ENCODE data around the gene MYZAP. TPM values are rescaled to one million over a fixed set of nuclear protein-coding genes. Genes with fewer than 3 reads are reported as not detected.

Gene MYZAP
- total and polyA plus RNA-seq, 7 donors = 7.2 to 55.6 (median 39.1) TPM

- WGBS, 2 donors = 90 to 92% methylated on average over 11 of the region's 11 CpGs
- Histone ChIP-seq H3K27me3 (peaks cover 0 to 7% (median 0%) of the 10 kb centered on the region in 3 donors), H3K9me3 (no peaks in the 10 kb centered on the region)
Measured at GRCh38 chr15:57547243-57547755, 44.4 kb upstream of the MYZAP start.

GRCh38 chr15:57548351-57548750 is 43.4 kb upstream of the MYZAP start:
- DNase-seq = no peak
- intact Hi-C loops (cut with DNase I) = no loop called here
- Histone ChIP-seq H3K36me3 (no peaks in the 10 kb centered on the region), H3K4me1 (peaks cover 0 to 15% (median 11%) of the 10 kb centered on the region in 4 donors), H3K4me3 (no peak overlapping the region), H3K27me3 (no peaks in the 10 kb centered on the region), H3K27ac (no peak overlapping the region), H3K9me3 (no peaks in the 10 kb centered on the region)
- TF ChIP-seq CTCF (IDR thresholded peaks at IDR 0.05) = no peak
- no peak for TF ChIP-seq POLR2A (IDR thresholded peaks at IDR 0.05)
- TF ChIP-seq POLR2AphosphoS5 (IDR thresholded peaks at IDR 0.05) = no peak
- no peak for TF ChIP-seq EP300 (IDR thresholded peaks at IDR 0.05)
- 11 to 63% methylated on average over 2 of the region's 2 CpGs for WGBS, 2 donors

More at GRCh38 chr15:57547243-57547755, 44.4 kb upstream of the MYZAP start:
- intact Hi-C loops (cut with DNase I) = no loop called here
- no peaks in the 10 kb centered on the region for H3K36me3 ChIP-seq
- TF ChIP-seq POLR2AphosphoS5 (IDR thresholded peaks at IDR 0.05) = no peak
- no peak for TF ChIP-seq POLR2A (IDR thresholded peaks at IDR 0.05)
- TF ChIP-seq CTCF (IDR thresholded peaks at IDR 0.05) = no peak
- no peak for TF ChIP-seq EP300 (IDR thresholded peaks at IDR 0.05)
- no peak overlapping the region for H3K27ac ChIP-seq
- no peak for DNase-seq
- H3K4me3 ChIP-seq = no peak overlapping the region
- peaks cover 0 to 15% (median 11%) of the 10 kb centered on the region in 4 donors for H3K4me1 ChIP-seq

- H3K27me3 ChIP-seq = no peaks in the 10 kb centered on the region
- WGBS, 2 donors = 14 to 64% methylated on average over 5 of the region's 5 CpGs
- H3K4me1 ChIP-seq = peaks cover 0 to 15% (median 11%) of the 10 kb centered on the region in 4 donors
- no peaks in the 10 kb centered on the region for H3K9me3 ChIP-seq
- TF ChIP-seq CTCF (IDR thresholded peaks at IDR 0.05) = no peak
- TF ChIP-seq POLR2AphosphoS5 (IDR thresholded peaks at IDR 0.05) = no peak
- TF ChIP-seq EP300 (IDR thresholded peaks at IDR 0.05) = no peak
- TF ChIP-seq POLR2A (IDR thresholded peaks at IDR 0.05) = no peak
- no peaks in the 10 kb centered on the region for H3K36me3 ChIP-seq
- no peak for DNase-seq
- H3K4me3 ChIP-seq = no peak overlapping the region
- no peak overlapping the region for H3K27ac ChIP-seq
- intact Hi-C loops (cut with DNase I) = no loop called here
Measured at GRCh38 chr15:57548835-57549234, 42.9 kb upstream of the MYZAP start.

GRCh38 chr15:57549935-57550334 is 41.8 kb upstream of the MYZAP start:
- H3K27ac ChIP-seq = peak overlapping the region in 1 of 4 donors; percentile 25
- no peak for TF ChIP-seq CTCF (IDR thresholded peaks at IDR 0.05)
- no peak for TF ChIP-seq EP300 (IDR thresholded peaks at IDR 0.05)
- TF ChIP-seq POLR2A (IDR thresholded peaks at IDR 0.05) = no peak
- TF ChIP-seq POLR2AphosphoS5 (IDR thresholded peaks at IDR 0.05) = no peak
- no peak for DNase-seq
- H3K4me3 ChIP-seq = no peak overlapping the region
- peaks cover 0 to 21% (median 15%) of the 10 kb centered on the region in 4 donors for H3K4me1 ChIP-seq
- H3K36me3 ChIP-seq = no peaks in the 10 kb centered on the region
- WGBS, 2 donors = 85 to 93% methylated on average over 6 of the region's 6 CpGs
- H3K27me3 ChIP-seq = no peaks in the 10 kb centered on the region
- H3K9me3 ChIP-seq = no peaks in the 10 kb centered on the region
- intact Hi-C loops (cut with DNase I) = loop anchor here (10.0 kb wide), 1 partner anchor 515 kb away; the partner anchor contains the start of gene ALDH1A2

- TF ChIP-seq EP300 (IDR thresholded peaks at IDR 0.05) = no peak
- no peak for TF ChIP-seq POLR2A (IDR thresholded peaks at IDR 0.05)
- no peak for TF ChIP-seq POLR2AphosphoS5 (IDR thresholded peaks at IDR 0.05)
- TF ChIP-seq CTCF (IDR thresholded peaks at IDR 0.05) = no peak
- Histone ChIP-seq H3K4me1 (peaks cover 0 to 18% (median 13%) of the 10 kb centered on the region in 4 donors), H3K4me3 (no peak overlapping the region), H3K36me3 (no peaks in the 10 kb centered on the region), H3K9me3 (no peaks in the 10 kb centered on the region), H3K27ac (peak overlapping the region in 2 of 4 donors; percentile 11 to 53), H3K27me3 (no peaks in the 10 kb centered on the region)
- 26 to 60% methylated on average over 4 of the region's 4 CpGs for WGBS, 2 donors
- DNase-seq = no peak
- intact Hi-C loops (cut with DNase I) = loop anchor here (10.0 kb wide), 1 partner anchor 514 kb away; the partner anchor contains the start of gene ALDH1A2
Measured at GRCh38 chr15:57550640-57551039, 41.1 kb upstream of the MYZAP start.

Data from sigmoid colon (tissue), 7 donors.